ENCODE data around the gene ATP6V0C. TPM values are rescaled to one million over a fixed set of nuclear protein-coding genes. Genes with fewer than 3 reads are reported as not detected.

Gene ATP6V0C
- total and polyA plus RNA-seq, 2 donors (not counting 1 experiment from before 2014, with no cell fraction given) = 118 to 176 TPM

DNA sequence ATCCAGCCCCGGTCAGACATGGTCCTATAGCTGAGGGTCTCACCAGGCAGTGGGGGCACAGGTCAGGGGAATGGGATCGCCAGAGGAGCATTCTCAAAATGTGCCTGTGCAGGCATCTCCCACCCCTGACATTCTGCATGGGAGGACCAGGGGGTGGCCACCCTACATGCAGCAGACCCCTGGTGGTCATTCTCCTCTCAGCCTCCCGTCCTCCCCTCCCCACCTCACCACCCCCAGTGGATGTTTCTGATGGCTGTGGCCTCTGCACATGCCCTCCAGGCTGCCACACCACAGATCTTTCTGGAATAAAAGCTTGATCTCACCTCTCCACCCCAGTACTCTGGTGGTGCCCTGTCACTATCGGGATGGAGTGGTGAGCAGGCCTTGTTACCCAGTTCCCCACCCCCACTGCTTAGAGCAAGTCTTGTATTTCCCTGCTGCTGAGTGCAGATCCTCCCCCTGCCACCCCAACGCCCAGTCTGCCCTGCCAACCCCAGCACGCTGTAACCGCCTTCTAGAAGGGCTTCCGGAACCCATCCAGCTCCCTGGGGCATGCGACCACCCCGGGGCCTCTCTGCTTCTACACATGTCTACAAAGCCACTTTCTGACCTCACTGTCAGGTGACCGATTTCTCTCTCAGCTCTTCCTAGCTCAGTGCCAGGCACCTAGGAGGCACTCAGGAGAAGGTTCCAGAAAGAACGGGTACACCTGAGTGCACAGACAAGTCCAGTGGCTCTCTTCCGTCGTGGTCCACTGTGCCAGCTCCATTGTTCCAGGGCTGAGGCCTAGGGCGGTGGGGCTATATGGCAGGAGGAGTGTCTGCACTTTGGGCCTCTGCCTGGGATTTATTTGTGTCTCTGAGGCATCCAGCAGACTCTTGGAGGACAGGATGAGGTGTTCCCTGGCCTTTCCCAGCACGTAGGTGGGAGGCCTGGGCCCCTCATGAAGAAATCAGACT, 29.5 kb upstream of the ATP6V0C start:
- no peaks in the 10 kb centered on the region for H3K9me3 Mint-ChIP-seq (ENCODE audit: insufficient read depth)
- ChIA-PET CTCF (interaction anchor here (0.6 to 1.4 kb wide), 3 partner anchors 54 to 290 kb away, joined by 3 to 4 read pairs (median 4); no protein-coding TSS in a partner anchor), POLR2A (interaction anchor here (0.6 kb wide), 1 partner anchor 257 kb away, joined by 6 read pairs; no protein-coding TSS in a partner anchor)
- TF ChIP-seq CTCF (IDR thresholded peaks at IDR 0.05) = no peak
- no peak overlapping the region for H2AFZ ChIP-seq (ENCODE audit: insufficient read depth, low read depth, low read length, poor library complexity, severe bottlenecking)
- peaks cover 19% of the 10 kb centered on the region for H3K4me1 Mint-ChIP-seq
- WGBS (ENCODE audit: insufficient coverage) = 96% methylated on average over 16 of the region's 16 CpGs
- H3K27ac Mint-ChIP-seq = no peak overlapping the region
- no peaks in the 10 kb centered on the region for H3K36me3 ChIP-seq (replicated peaks in 1 of 2; ENCODE audit: control extremely low read depth in 1 of 2, control insufficient read depth in 1 of 2, extremely low read depth in 1 of 2, insufficient read depth in 2 of 2, low read length in 1 of 2)
- peaks cover 71% of the 10 kb centered on the region for H3K79me2 ChIP-seq (ENCODE audit: control insufficient read depth, insufficient read depth, low read length)
- H3K9me3 ChIP-seq (ENCODE audit: control extremely low read depth in 1 of 3, control insufficient read depth in 2 of 3, insufficient read depth in 1 of 3, low read length in 2 of 3) = no peaks in the 10 kb centered on the region
- H3K9ac ChIP-seq (ENCODE audit: low read length) = no peak overlapping the region
- intact Hi-C loops (cut with micrococcal nuclease) = no loop called here
- H4K20me1 ChIP-seq (ENCODE audit: control insufficient read depth, insufficient read depth, low read length, poor library complexity, severe bottlenecking) = no peaks in the 10 kb centered on the region
- H3K4me1 ChIP-seq (ENCODE audit: control insufficient read depth in 2 of 2, insufficient read depth in 2 of 2, low read length in 2 of 2) = peaks cover 24 to 26% of the 10 kb centered on the region in 2 donors
- H3K4me2 ChIP-seq (replicated peaks; ENCODE audit: low read depth, low read length, poor library complexity, severe bottlenecking) = no peak overlapping the region
- ATAC-seq (ENCODE audit: low read depth) = no peak
- H3K27me3 ChIP-seq (replicated peaks in 1 of 4; ENCODE audit: control extremely low read depth in 1 of 4, control insufficient read depth in 3 of 4, insufficient read depth in 4 of 4, low read length in 3 of 4) = no peaks in the 10 kb centered on the region
- H3K4me3 ChIP-seq (ENCODE audit: control extremely low read depth in 1 of 5, extremely low read depth in 1 of 5, insufficient read depth in 1 of 5, low read depth in 2 of 5, low read length in 4 of 5) = no peak overlapping the region
- H3K27ac ChIP-seq (ENCODE audit: low read length in 2 of 2) = no peak overlapping the region
- H3K27me3 Mint-ChIP-seq = no peaks in the 10 kb centered on the region
- DNase-seq = no peak
- no peak overlapping the region for H3K4me3 Mint-ChIP-seq

DNA sequence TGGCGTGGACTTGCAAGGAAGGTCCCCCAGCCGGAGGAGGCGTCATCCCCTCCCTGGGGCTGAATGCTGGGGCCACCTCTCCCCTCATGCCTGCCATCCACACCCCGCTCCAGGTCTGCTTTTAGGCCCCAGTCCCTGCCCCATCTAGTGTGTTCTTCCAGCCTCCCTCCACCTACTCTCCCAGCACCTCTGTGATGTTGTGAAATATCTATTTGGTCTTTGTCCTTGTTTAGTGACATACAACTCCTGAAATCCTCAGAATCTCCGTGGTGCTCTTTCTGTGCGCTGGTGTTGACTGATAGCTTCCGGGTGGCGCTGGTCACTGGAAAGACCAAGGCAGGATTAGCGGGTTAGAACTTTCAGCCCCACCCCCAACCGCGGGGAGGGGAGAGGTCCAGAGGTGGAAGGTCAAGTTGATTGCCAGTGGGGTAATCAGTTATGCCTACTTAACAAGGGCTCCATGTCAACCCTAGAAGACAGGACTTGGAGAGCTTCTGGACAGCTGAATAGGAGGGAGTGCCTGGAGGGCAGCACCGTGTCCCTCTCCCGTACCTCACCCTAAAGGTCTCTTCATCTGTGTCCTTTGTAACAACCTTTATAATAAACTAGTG, 28.7 kb upstream of the ATP6V0C start:
- H3K9me3 ChIP-seq (ENCODE audit: control extremely low read depth in 1 of 3, control insufficient read depth in 2 of 3, insufficient read depth in 1 of 3, low read length in 2 of 3) = no peaks in the 10 kb centered on the region
- Mint-ChIP-seq H3K4me3 (no peak overlapping the region), H3K9me3 (ENCODE audit: insufficient read depth) (no peaks in the 10 kb centered on the region), H3K4me1 (peaks cover 19% of the 10 kb centered on the region), H3K27me3 (no peaks in the 10 kb centered on the region), H3K27ac (no peak overlapping the region)
- TF ChIP-seq EZH2 (IDR thresholded peaks at IDR 0.05; ENCODE audit: borderline replicate concordance, insufficient read depth, low read depth, low read length, poor library complexity, severe bottlenecking) (no peak), CTCF (IDR thresholded peaks at IDR 0.05) (no peak)
- H2AFZ ChIP-seq (ENCODE audit: insufficient read depth, low read depth, low read length, poor library complexity, severe bottlenecking) = no peak overlapping the region
- H4K20me1 ChIP-seq (ENCODE audit: control insufficient read depth, insufficient read depth, low read length, poor library complexity, severe bottlenecking) = no peaks in the 10 kb centered on the region
- intact Hi-C loops (cut with micrococcal nuclease) = no loop called here
- peaks cover 24 to 26% of the 10 kb centered on the region in 2 donors for H3K4me1 ChIP-seq (ENCODE audit: control insufficient read depth in 2 of 2, insufficient read depth in 2 of 2, low read length in 2 of 2)
- no peak overlapping the region for H3K27ac ChIP-seq (ENCODE audit: low read length in 2 of 2)
- no peaks in the 10 kb centered on the region for H3K27me3 ChIP-seq (replicated peaks in 1 of 4; ENCODE audit: control extremely low read depth in 1 of 4, control insufficient read depth in 3 of 4, insufficient read depth in 4 of 4, low read length in 3 of 4)
- H3K9ac ChIP-seq (ENCODE audit: low read length) = no peak overlapping the region
- POLR2A ChIA-PET = no interaction called here
- no peak for DNase-seq
- no peak overlapping the region for H3K4me2 ChIP-seq (replicated peaks; ENCODE audit: low read depth, low read length, poor library complexity, severe bottlenecking)
- 87% methylated on average over 3 of the region's 13 CpGs for WGBS (ENCODE audit: insufficient coverage)
- H3K36me3 ChIP-seq (replicated peaks in 1 of 2; ENCODE audit: control extremely low read depth in 1 of 2, control insufficient read depth in 1 of 2, extremely low read depth in 1 of 2, insufficient read depth in 2 of 2, low read length in 1 of 2) = no peaks in the 10 kb centered on the region
- no peak for ATAC-seq (ENCODE audit: low read depth)
- no peak overlapping the region for H3K4me3 ChIP-seq (ENCODE audit: control extremely low read depth in 1 of 5, extremely low read depth in 1 of 5, insufficient read depth in 1 of 5, low read depth in 2 of 5, low read length in 4 of 5)
- CTCF ChIA-PET = interaction anchor here (1.0 to 4.8 kb wide), 3 partner anchors 56 to 291 kb away, joined by 4 to 31 read pairs (median 28); partner anchors contain the start of gene CCNF
- peaks cover 68% of the 10 kb centered on the region for H3K79me2 ChIP-seq (ENCODE audit: control insufficient read depth, insufficient read depth, low read length)
